ENCODE data around the gene CSMD2.

Gene CSMD2

GRCh38 chr1:33777337-33777736 lies 387.7 kb downstream of the CSMD2 start:
- TF ChIP-seq FOXP2 (optimal IDR thresholded peaks at IDR 0.05; ENCODE audit: borderline replicate concordance, extremely low read depth, extremely low read length, insufficient read depth) = no peak
- TF ChIP-seq REST (IDR thresholded peaks at IDR 0.05; ENCODE audit: insufficient read depth in 1 of 2, low read depth in 2 of 2, low read length in 2 of 2) = no peak
- TF ChIP-seq TAF1 (IDR thresholded peaks at IDR 0.05; ENCODE audit: borderline replicate concordance, insufficient read depth, low read length) = no peak
- no peak for TF ChIP-seq SIN3A (IDR thresholded peaks at IDR 0.05; ENCODE audit: borderline replicate concordance, insufficient read depth, low read length)
- TF ChIP-seq POLR2AphosphoS5 (IDR thresholded peaks at IDR 0.05; ENCODE audit: low read depth, low read length) = no peak

- TF ChIP-seq SIN3A (IDR thresholded peaks at IDR 0.05; ENCODE audit: borderline replicate concordance, insufficient read depth, low read length) (no peak), TAF1 (IDR thresholded peaks at IDR 0.05; ENCODE audit: borderline replicate concordance, insufficient read depth, low read length) (no peak), FOXP2 (optimal IDR thresholded peaks at IDR 0.05; ENCODE audit: borderline replicate concordance, extremely low read depth, extremely low read length, insufficient read depth) (no peak)
These were observed 396.2 kb downstream of the CSMD2 start for GRCh38 chr1:33768821-33769220.

GRCh38 chr1:33768106-33768505 lies 396.9 kb downstream of the CSMD2 start:
- no peak for TF ChIP-seq POLR2AphosphoS5 (IDR thresholded peaks at IDR 0.05; ENCODE audit: low read depth, low read length)
- no peak for TF ChIP-seq FOXP2 (optimal IDR thresholded peaks at IDR 0.05; ENCODE audit: borderline replicate concordance, extremely low read depth, extremely low read length, insufficient read depth)
- no peak for TF ChIP-seq REST (IDR thresholded peaks at IDR 0.05; ENCODE audit: insufficient read depth in 1 of 2, low read depth in 2 of 2, low read length in 2 of 2)
- no peak for TF ChIP-seq SIN3A (IDR thresholded peaks at IDR 0.05; ENCODE audit: borderline replicate concordance, insufficient read depth, low read length)
- TF ChIP-seq TAF1 (IDR thresholded peaks at IDR 0.05; ENCODE audit: borderline replicate concordance, insufficient read depth, low read length) = no peak

- TF ChIP-seq POLR2AphosphoS5 (IDR thresholded peaks at IDR 0.05; ENCODE audit: low read depth, low read length) (no peak), TAF1 (IDR thresholded peaks at IDR 0.05; ENCODE audit: borderline replicate concordance, insufficient read depth, low read length) (no peak), REST (IDR thresholded peaks at IDR 0.05; ENCODE audit: insufficient read depth in 1 of 2, low read depth in 2 of 2, low read length in 2 of 2) (no peak)
These were observed 400.9 kb downstream of the CSMD2 start for GRCh38 chr1:33764149-33764548.

GRCh38 chr1:33763406-33763805 lies 401.6 kb downstream of the CSMD2 start:
- TF ChIP-seq REST (IDR thresholded peaks at IDR 0.05; ENCODE audit: insufficient read depth in 1 of 2, low read depth in 2 of 2, low read length in 2 of 2) = no peak
- TF ChIP-seq SIN3A (IDR thresholded peaks at IDR 0.05; ENCODE audit: borderline replicate concordance, insufficient read depth, low read length) = no peak
- TF ChIP-seq FOXP2 (optimal IDR thresholded peaks at IDR 0.05; ENCODE audit: borderline replicate concordance, extremely low read depth, extremely low read length, insufficient read depth) = no peak
- TF ChIP-seq TAF1 (IDR thresholded peaks at IDR 0.05; ENCODE audit: borderline replicate concordance, insufficient read depth, low read length) = no peak

Data from PFSK-1 (cell line).